ENCODE measurements around the gene FUZ.

Gene FUZ

GRCh38 chr19:49851456-49852259 lies 38.6 kb upstream of the FUZ start:
- DNase-seq: no peak

DNA sequence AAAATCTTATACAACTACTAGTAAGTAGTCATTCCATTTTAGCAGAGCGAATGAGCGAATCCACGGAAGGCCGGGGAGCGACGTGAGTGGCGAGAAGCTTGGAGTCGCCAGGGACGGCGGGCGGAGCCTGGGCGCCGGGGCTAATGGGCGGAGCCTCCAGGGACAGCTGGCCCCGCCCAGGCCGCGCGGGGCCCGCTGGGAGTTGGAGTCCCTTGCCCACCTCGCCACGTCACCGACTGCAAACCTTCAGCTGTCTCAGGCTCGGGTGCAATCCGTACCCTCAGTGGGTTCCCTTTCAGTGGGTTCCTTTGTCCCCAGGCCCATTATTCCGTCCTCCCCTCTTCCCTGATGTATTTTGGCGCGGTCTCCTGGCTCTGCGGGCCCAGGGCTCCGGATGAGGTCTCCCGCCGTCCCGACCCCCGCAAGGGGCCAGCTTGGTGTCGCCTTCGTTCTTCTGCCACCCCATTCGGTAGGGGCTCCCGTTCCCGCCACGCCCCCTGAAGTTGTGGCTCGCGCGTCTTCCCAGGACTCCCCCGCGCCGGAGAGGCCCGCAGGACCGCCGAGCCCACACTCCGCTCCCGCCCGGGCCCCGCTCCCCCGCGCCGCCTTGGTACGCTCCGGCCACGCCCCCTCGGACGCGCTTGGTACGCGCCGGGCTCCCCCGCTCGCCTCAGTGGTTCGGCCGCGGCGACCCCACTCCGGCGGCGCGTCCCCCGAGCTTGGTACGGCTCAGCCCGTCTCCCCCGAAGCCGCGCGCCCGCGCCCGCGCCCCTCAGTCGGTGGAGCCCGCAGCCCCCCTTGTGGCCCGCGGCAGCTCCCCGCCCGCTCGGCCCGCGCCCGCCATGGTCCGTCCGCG lies 37.6 kb upstream of the FUZ start, which contains the start of gene PTOV1:
TSS of gene PTOV1 (plus strand) at position 673 of the 856 bp plus-strand sequence.
- peak; percentile 41 for DNase-seq

DNA sequence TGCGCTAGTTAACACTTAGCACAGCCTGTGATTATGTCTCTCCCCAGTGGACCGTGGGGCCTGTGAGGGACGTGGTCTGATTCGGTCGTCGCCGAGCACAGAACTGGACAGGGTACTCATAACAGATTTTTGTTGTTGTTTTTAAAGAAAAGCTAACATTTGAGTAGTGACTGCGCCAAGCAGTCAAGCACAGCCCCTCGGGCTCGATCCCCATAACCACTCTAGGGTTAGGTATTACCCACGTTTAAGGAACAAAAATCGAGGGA lies 37.1 kb upstream of the FUZ start:
- DNase-seq: no peak

DNA sequence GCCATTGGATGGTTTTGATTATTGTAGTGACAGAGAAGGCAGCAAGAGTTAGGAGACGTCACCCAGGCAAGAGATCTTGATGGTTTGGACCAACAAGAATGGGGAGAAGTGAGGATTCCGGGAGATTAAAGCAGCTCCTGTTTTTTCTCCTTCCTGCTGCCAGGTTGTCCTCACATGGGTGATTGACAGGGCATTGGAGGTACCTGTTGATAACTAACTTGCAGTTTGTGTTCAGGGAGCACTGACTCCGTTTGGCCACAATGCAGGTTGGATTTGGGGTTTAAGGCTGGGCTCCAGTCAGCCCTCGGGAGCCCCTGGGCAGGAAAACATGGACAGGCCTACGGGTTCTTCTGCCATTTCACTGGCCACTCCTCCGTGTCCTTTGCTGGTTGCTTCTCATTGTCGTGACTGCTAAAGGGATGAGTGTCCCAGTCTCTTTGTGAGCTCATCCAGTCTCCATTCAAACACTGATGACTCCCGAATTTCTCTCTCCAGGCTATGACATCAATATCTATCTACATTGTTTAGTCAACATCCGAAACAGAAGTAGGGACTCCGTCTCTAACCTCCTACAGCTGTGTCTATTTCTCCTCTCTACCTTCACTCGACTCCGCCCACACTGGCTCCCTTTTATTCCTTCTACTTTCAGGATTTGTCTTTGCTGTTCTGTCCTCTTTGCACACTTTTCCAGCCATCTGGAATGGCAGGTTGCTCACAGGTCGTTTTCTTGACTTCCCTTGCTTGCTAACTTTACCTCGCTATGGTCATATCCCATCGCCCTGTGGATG lies 36.5 kb upstream of the FUZ start:
- no peak for DNase-seq

GRCh38 chr19:49848938-49849337 lies 35.8 kb upstream of the FUZ start:
- no peak for DNase-seq

GRCh38 chr19:49847731-49848696 lies 34.9 kb upstream of the FUZ start:
- no peak for DNase-seq

DNA sequence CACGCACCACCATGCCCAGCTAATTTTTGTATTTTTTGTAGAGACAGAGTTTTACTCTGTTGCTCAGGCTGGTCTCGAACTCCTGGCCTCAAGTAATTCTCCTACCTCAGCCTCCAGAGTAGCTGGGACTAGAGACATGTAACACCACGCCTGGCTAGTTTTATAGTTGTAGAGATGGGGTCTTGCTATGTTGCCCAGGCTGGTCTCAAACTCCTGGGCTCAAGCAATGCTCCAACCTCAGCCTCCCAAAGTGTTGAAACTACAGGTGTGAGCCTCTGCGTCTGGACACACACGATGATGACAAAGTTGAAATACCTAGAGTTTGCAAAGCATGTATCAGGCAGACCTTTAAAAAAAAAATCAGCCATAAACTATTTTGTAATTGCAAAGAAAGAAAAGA lies 33.3 kb upstream of the FUZ start:
- DNase-seq: no peak

DNA sequence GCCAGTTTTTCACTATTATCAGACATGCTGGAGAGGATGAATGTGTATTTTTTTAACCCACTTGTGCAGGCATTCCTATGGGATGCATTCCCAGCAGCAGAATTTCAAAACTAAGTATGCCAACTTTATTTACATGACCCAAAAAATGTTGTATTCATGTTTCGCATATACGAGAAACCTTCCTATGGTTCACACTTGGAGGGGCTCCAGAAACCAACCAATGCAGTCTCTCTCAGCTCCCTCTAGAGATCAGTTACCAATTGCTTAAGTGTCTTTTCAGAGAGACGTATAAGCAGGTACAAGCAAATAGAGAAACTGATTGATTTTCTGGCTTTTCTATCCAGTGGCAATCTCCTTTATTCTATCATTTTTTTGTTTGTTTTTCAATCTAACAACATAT lies 32.3 kb upstream of the FUZ start:
- no peak for DNase-seq

DNA sequence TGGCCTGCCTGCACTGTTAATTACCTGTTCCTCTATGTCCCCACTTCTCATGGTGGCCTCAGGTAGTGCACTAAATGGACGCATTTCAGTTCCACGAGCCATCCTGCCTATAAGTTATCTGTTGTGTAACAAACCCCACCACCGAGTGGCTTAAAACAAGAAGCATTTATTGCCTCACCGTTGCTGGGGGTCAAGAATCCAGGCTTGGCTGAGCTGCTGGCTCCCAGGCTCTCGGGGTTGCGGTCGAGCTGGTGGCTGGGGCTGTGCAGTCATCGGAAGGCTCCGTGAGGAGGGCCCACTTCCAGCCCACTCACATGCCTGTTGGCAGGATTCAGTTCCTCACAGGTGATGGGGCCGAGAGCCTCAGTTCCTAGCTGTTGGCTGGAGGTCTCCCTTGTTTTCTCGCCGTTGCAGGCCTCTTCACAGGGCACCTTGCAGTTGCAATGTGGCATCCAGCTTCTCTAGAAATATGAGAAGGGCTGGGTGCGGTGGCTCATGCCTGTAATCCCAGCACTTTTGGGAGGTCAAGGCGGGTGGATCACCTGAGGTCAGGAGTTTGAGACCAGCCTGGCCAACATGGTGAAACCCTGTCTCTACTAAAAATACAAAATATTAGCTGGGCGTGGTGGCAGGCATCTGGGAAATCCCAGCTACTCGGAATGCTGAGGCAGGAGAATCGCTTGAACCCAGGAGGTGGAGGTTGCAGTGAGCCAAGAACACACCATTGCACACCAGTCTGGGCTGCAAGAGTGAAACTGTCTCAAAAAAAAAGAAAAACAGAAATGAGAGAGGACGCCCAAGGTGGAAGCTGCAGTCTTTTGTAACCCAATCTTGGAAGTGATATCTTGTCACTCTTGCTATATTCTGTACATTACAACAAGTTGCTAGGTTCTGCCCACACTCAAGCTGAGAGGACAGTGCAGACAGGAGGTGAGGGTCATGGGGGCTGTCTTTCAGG lies 31.3 kb upstream of the FUZ start:
- no peak for DNase-seq

GRCh38 chr19:49843265-49843664 lies 30.2 kb upstream of the FUZ start:
- DNase-seq: no peak

GRCh38 chr19:49840736-49841249 lies 27.7 kb upstream of the FUZ start:
- no peak for DNase-seq

- no peak for DNase-seq
These were observed 27.2 kb upstream of the FUZ start for GRCh38 chr19:49840321-49840720.

- no peak for DNase-seq
These were observed 26.6 kb upstream of the FUZ start for GRCh38 chr19:49839713-49840112.

DNA sequence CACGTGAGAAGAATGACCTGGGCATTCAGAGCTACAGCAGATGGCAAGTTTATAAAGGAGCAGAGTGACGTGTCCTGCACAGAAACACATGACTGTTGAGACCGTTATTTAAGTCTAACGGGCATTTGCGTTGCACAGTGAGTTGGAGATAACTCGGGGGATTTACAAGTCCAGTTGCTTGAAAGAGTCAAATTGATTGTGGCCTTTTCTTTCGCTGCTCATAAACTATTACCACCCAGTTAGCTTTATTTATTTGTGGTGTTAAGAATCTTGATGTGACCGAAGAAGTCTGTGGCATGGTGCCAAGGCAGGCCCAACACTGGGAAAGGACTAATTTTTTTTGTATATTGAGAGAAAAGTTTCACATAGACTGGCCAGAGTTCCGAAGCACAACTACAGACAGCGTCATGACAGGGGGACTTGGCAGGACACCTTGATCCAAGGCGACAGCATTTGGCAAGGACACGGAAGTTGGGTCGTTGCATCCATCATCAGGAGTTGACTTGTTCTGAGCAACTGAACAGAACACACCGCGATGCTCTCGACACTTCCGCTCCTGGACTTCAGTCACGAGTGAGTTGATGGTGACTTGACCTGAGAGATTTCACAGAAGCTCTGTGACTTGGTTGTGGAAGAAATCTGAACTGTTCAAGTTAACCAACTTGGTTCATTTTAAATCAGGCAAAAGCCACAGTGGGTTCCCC lies 25.9 kb upstream of the FUZ start:
- DNase-seq: no peak

DNA sequence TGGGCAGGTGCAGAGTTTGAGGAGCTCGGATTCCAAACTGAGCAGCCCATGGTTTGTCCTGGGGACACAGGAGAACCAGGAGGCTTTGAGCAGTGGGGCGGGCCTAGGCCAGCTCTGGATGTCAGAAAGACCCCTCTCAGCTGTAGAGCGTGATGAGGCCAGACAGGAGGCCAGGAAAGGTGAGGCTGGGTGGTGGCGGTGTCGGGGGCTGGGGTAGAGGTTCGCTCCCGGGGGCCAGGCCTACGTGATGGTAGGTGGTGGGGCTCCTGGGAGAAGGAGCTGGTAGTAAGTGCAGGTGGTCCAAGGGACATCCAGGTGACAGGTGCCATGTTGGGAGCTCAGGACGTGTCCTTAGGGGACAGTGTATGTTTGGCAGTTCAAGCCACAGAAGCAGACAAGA lies 24.3 kb upstream of the FUZ start:
- DNase-seq: no peak

DNA sequence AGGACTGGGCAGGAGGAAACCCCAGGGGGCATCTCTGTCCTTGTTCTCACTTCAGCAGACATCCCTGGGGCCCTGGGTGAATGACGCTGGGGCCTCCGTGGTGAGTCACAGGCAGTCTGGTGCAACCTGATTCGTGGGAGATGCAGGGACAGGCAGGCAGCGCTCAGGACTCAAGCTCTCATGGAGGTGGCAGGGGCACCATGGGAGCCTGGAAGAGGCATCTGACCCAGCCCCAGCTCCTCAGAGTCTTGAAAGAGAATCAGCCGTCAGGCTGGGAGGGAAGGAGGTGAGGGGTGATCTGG lies 23.9 kb upstream of the FUZ start:
- DNase-seq: no peak

DNA sequence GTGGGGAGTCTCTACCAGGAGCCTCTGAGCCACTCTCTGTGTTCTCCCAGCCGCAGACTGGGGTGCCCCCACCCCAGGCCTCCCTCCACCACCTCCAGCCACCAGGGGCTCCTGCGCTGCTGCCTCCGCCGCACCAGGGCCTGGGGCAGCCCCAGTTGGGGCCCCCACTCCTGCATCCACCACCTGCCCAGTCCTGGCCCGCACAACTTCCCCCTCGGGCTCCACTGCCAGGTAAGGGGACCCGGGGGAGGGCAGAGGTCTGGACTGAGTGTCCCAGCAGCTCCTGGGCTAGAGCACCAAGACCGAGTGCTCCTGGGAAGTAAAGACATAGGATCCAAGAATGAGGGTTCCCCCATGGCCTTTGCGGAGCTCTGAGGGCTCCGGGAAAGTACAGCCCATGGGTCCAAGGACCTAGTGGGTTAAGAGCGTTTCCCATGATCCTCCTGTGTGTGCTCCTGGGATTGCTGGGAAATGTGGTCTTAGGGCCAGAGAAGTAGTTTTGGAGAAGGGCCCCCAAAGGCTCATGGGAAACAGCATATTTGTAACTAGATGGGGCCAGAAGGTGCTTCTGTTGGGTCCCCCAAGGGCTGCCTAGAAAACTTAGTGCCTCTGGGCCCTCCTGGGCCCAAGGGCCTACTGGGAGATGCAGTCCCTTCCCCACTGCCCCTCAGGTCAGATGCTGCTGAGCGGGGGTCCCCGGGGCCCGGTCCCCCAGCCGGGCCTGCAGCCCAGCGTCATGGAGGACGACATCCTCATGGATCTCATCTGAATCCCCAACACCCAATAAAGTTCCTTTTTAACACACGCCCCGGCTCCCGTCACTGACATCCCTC lies 23.3 kb upstream of the FUZ start:
- no peak for DNase-seq

- DNase-seq: no peak
These were observed 22.5 kb upstream of the FUZ start for GRCh38 chr19:49835562-49835961.

- no peak for DNase-seq
These were observed 20.5 kb upstream of the FUZ start for GRCh38 chr19:49833599-49833998.

DNA sequence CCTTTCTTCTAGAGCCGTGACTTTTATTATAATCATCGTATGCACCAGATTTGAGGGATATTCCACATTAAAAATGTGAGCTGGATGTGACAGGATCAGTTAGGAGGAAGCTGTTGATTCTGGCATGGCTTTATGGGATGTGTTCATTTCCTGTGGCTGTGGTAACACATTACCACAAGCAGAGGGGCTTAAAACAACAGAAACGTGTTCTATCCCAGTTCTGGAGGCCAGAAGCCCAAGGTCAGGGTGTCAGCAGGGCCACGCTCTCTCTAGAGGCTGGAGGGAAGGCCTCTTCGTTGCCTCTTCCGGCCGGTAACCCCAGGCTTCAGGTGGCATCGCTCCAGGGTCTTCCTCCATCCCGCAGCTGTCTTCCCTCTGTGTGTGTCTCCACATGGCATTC lies 19.5 kb upstream of the FUZ start:
- no peak for DNase-seq
